GM18909 (cell line): ENCODE results near the gene LSM11.

ENCODE experiments used
- ATAC-seq: cut with Tn5 transposase; IDR thresholded peaks from one replicate; pipeline ENCODE4 v1.9.1; 2021; ENCODE audit warnings: mild to moderate bottlenecking; ENCODE audit not compliant: unreplicated experiment, poor library complexity

LSM11 gene

GRCh38 chr5:157732596-157733262 lies 10.8 kb upstream of the LSM11 start:
- no peak for ATAC-seq

- no peak for ATAC-seq
Observed at GRCh38 chr5:157734436-157734835, 9.1 kb upstream of the LSM11 start.

- ATAC-seq = no peak
Observed at GRCh38 chr5:157735991-157736390, 7.5 kb upstream of the LSM11 start.

- ATAC-seq = no peak
Observed at GRCh38 chr5:157739388-157740228, 3.9 kb upstream of the LSM11 start.

GRCh38 chr5:157740229-157740610 lies 3.3 kb upstream of the LSM11 start:
- no peak for ATAC-seq

GRCh38 chr5:157741131-157741530 lies 2.4 kb upstream of the LSM11 start:
- ATAC-seq = no peak

GRCh38 chr5:157744051-157745011 lies 819 bp downstream of the LSM11 start:
- ATAC-seq = no peak

GRCh38 chr5:157745041-157745456 lies 1.5 kb downstream of the LSM11 start:
- ATAC-seq = no peak

GRCh38 chr5:157747173-157747740 lies 3.7 kb downstream of the LSM11 start:
- ATAC-seq = no peak

GRCh38 chr5:157747766-157748700 lies 4.5 kb downstream of the LSM11 start:
- ATAC-seq = no peak

- no peak for ATAC-seq
Observed at GRCh38 chr5:157748760-157749461, 5.4 kb downstream of the LSM11 start.

- ATAC-seq = no peak
Observed at GRCh38 chr5:157749462-157749799, 5.9 kb downstream of the LSM11 start.

- no peak for ATAC-seq
Observed at GRCh38 chr5:157750320-157750719, 6.8 kb downstream of the LSM11 start.

GRCh38 chr5:157756122-157756521 lies 12.6 kb downstream of the LSM11 start:
- no peak for ATAC-seq

- ATAC-seq = no peak
Observed at GRCh38 chr5:157758706-157759105, 15.2 kb downstream of the LSM11 start.

GRCh38 chr5:157761690-157762621 lies 18.4 kb downstream of the LSM11 start:
- peak; percentile 72 for ATAC-seq

GRCh38 chr5:157764531-157764930 lies 21.0 kb downstream of the LSM11 start:
- ATAC-seq = no peak

GRCh38 chr5:157766442-157766841 lies 22.9 kb downstream of the LSM11 start:
- ATAC-seq = no peak
